ENCODE measurements around the gene MR1. TPM values are rescaled to one million over a fixed set of nuclear protein-coding genes. Genes with fewer than 3 reads are reported as not detected.
A peak's percentile ranks its signal among the peaks of the same experiment; 100 is the strongest.

Gene MR1
- total and polyA plus RNA-seq, 9 of the 15 experiments (the other 6 are each of a cell fraction or from before 2014, with no cell fraction given), result 9.7 to 21.7 (median 15.6) TPM

DNA sequence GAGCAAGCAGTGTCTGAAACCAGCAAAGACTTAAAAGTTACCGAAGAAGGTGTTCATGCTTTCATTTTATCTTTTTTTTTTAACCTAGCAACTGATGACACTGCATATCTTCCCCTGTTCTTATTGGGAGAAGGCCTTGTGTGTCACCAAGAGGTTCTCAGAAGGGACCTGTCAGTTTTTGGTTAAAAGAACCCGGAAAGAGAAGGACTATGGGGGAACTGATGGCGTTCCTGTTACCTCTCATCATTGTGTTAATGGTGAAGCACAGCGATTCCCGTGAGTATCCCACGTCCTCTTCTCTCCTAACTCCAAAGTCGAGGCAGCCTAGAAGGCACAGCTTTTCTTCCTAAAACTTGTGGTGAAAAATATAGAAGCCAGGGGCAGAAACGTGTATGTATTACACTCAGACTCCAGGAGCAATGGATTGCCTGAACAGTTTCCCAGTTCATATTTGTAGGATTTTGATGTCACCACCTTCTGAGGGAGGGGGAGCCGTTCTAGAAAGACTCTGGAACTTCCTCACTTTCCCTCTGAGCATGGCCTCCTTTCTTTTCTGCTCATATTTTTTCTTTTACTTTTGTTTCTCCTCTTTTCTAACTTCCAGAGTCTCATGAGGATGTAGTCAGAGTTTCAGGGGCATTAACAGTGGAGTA lies at the start of gene MR1 (continued):
- TF ChIP-seq RNF219 (CRISPR knock-in tag; IDR thresholded peaks at IDR 0.05), result no peak
- no peak for TF ChIP-seq HLTF (IDR thresholded peaks at IDR 0.05)
- no peak for TF ChIP-seq PHF21A (IDR thresholded peaks at IDR 0.05; ENCODE audit: borderline replicate concordance, low read depth)
- peak in 1 of 3 experiments; percentile 75 for TF ChIP-seq YY1 (IDR thresholded peaks at IDR 0.05; ENCODE audit: borderline replicate concordance in 1 of 3, control insufficient read depth in 1 of 3, extremely low read depth in 1 of 3, insufficient read depth in 3 of 3, insufficient read length in 1 of 3, insufficient replicate concordance in 2 of 3, low read depth in 1 of 3, low read length in 2 of 3)
- TF ChIP-seq FOS (IDR thresholded peaks at IDR 0.05; ENCODE audit: extremely low read depth, insufficient read length), result peak; percentile 69
- no peak for TF ChIP-seq MECOM (CRISPR knock-in tag; IDR thresholded peaks at IDR 0.05)
- peak; percentile 70; the same call in 1 of the 2 replicates for TF ChIP-seq FOXJ2 (tag; IDR thresholded peaks at IDR 0.05)
- no peak for TF ChIP-seq ZNF696 (CRISPR knock-in tag; conservative IDR thresholded peaks at IDR 0.05)
- no peak for TF ChIP-seq MTA1 (IDR thresholded peaks at IDR 0.05; ENCODE audit: borderline replicate concordance)
- TF ChIP-seq YBX1 (IDR thresholded peaks at IDR 0.05), result no peak
- no peak for TF ChIP-seq ZNF347 (CRISPR knock-in tag; IDR thresholded peaks at IDR 0.05; ENCODE audit: low read depth)
- no peak for TF ChIP-seq TSC22D4 (tag; IDR thresholded peaks at IDR 0.05)
- TF ChIP-seq CHCHD3 (CRISPR knock-in tag; IDR thresholded peaks at IDR 0.05), result no peak
- TF ChIP-seq SLC30A9 (CRISPR knock-in tag; IDR thresholded peaks at IDR 0.05), result no peak
- no peak for TF ChIP-seq ATF2 (CRISPR knock-in tag; IDR thresholded peaks at IDR 0.05)
- TF ChIP-seq RBBP5 (IDR thresholded peaks at IDR 0.05; ENCODE audit: borderline replicate concordance, insufficient read depth, low read length, poor library complexity, severe bottlenecking), result no peak
- TF ChIP-seq ZNF3 (CRISPR knock-in tag; IDR thresholded peaks at IDR 0.05), result no peak
- TF ChIP-seq SMARCB1 (IDR thresholded peaks at IDR 0.05; ENCODE audit: insufficient read length, low read depth), result no peak
- TF ChIP-seq HEY1 (CRISPR knock-in tag; IDR thresholded peaks at IDR 0.05; ENCODE audit: borderline replicate concordance), result no peak
- TF ChIP-seq EGR1 (conservative IDR thresholded peaks at IDR 0.05), result no peak
